Glomerular endothelial cell (primary cell): ENCODE measurements around the gene VAPA. TPM values are rescaled to one million over a fixed set of nuclear protein-coding genes. Genes with fewer than 3 reads are reported as not detected.

ENCODE experiments used
- DNase-seq: peaks from one replicate; pipeline ENCODE4 v3.0.0-alpha.2; 2011; ENCODE audit warnings: low read depth, low spot score; ENCODE audit errors: extremely low read depth
- total RNA-seq: library from RNA; depleted of rRNA; stranded (reverse); fragments of >200 nt; gene quantifications from 2 replicates; pipeline ENCODE4 v1.2.3, GENCODE V29; 2015

VAPA gene, protein sequence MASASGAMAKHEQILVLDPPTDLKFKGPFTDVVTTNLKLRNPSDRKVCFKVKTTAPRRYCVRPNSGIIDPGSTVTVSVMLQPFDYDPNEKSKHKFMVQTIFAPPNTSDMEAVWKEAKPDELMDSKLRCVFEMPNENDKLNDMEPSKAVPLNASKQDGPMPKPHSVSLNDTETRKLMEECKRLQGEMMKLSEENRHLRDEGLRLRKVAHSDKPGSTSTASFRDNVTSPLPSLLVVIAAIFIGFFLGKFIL
- total RNA-seq: 156 and 181 TPM in 2 replicates

DNA sequence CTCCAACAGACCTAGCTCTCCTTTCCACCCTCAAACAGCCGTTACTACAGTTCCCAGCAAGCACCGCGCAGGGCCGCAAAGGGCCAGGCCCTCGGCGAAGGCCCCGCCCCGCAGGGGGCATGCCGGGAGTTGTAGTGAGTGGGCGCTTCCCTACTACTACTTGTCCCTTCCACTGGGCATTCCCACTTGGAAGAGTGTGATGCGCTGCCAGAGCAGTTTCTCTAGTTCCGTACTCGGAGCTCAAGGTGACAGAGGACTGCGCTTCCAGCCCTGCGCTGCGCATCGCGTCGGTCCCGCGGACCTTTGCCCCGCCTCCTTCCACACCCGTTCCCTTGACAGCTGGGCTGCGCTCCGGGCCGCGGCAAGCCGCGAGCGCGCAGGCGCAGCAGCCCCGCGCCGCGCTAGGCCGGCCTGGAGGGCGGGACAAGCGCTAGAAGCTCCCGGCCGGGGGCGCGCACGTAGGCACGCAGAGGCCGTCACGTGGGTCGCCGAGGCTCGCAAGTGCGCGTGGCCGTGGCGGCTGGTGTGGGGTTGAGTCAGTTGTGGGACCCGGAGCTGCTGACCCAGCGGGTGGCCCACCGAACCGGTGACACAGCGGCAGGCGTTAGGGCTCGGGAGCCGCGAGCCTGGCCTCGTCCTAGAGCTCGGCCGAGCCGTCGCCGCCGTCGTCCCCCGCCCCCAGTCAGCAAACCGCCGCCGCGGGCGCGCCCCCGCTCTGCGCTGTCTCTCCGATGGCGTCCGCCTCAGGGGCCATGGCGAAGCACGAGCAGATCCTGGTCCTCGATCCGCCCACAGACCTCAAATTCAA is at the start of gene VAPA:
Gene VAPA, plus strand, starts transcription at position 491 of the 808 bp plus-strand sequence. Its CDS starts 241 bp downstream, at position 732.
- peak; percentile 73 for DNase-seq

DNA sequence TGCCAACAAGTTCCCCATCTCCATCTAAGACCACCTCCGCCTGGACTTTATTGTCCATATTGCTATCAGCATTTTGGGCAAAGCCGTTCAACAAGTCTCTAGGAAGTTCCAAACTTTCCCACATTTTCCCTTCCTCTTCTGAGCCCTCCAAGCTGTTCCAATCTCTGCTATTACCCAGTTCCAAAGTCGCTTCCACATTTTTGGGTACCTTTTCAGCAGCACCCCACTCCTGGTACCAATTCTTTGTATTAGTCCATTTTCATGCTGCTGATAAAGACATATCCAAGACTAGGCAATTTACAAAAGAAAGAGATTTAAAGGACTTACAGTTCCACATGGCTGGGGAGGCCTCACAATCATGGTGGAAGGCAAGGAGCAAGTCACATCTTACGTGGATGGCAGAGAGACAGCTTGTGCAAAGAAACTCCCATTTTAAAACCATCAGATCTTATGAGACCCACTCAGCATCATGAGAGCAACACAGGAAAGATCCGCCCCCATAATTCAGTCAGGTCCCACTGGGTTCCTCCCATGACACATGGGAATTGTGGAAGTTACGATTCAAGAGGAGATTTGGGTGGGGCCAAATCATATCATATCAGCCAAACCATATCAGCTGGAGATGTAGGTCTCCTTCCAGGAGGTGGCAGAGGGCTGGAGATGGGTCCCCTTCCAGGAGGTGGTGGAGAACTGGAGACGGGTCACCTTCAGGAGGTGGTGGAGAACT is 47.9 kb upstream of the VAPA start:
- DNase-seq: no peak

DNA sequence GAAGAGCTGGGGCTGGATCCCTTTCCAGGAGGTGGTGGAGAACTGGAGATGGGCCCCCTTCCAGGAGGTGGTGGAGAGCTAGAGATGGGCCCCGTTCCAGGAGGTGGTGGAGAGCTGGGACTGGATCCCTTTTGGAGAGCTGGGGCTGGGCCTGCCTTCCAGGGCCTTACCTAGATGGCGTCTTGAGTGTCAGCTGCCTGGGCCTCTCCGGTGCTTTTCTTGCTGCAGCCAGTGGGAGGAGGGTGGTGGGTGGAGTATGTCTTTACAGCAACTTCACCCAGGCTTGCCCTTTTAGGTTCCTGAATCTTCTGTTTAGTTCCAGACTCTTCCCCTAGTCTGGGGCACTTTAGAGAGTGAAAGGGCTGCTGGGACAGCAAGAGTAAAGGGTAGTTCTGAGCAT is 47.2 kb upstream of the VAPA start:
- no peak for DNase-seq

DNA sequence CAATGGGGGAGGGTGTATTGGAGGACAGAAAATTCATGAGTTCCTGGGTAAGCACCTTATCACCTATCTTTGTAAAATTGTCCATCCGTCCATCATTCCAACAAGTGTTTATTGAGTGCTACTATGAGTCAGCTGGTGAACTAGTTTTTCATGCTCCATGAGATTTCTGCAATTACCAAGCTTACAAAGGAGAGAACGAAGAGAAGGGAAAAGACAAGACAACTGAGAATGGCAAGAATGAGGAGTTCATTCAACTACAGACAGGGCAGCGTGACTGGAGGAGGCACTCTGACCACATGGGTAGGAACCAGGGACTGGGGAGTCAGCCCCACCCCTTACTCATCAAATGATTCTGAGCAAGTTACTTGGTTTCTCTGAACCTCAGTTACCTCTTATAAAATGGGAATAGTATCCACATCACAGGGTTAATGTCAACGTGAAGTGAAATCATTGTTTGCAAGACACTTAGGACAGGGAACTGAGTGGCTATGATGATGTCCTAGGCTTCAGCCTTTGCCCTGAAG is 46.7 kb upstream of the VAPA start:
- no peak for DNase-seq

DNA sequence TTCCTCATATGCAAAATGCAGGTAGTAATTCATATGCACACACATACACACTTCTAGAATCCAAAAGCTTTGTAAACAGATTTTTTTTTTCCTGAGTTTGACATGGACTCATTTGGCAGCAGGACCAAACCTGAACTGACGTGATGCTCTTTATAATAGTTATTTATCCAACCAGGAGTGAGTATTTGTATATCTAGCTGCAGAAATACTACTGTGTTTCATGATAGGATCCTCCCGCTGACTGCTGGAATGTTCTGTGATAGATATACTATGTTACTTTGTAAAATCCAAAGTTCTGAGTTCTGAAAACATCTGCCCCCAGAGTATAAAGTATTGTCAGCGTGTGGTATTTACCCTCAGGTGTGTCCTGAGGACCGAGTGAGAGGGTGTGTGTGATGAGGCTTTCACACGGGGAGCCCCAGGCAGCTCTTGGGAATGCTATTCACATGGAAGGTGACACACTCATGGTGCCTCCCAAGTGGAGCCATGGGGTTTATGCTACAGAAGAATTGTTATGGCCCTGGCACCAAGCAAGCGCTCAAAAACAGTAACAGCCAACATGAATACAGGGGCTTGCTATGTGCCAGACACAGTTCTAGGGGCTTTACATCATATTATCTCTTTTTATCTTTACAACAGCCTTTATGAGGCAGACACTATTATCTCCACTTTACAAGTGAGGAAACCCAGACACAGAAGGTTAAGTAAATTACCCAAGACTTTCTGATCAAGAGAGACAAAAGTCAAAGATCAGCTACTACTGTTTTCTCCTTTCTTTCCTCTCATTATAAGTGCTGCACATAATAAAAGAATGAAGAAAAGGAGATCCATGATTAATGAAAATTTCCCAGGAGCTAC is 44.7 kb upstream of the VAPA start:
- DNase-seq: no peak

DNA sequence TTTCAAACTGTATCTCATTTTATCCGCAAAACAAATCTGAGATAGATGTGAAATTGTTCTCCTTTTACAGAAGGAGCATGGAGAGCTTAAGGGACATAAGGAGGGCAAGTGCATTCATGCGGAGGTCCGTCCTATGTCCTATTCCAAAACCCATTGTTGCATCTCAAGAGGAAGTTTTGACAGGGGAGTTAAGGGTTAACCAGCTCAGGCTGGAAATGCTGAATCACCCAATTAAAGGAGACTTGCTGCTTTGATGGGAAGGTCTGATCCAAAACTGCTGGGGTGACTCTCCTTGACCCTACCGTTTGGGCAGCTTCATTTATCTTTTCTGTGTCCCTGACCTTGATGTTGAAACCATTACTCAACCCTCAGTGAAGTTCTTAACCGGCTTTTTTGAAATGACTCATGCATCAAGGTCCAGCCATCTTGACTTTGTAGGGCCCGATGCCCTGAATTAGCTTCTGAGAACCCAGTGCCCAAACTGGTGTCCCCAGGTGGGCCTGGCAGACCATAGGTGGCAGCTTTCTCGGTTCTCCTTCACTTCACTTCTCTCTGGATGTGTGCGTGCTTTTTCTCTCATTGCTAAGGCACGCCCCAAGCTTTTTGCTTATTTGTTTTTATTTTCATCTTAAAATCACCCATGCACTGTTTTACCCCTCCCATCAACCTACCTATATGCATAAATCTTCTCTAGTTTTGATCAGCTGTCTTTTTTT is 43.9 kb upstream of the VAPA start:
- no peak for DNase-seq

DNA sequence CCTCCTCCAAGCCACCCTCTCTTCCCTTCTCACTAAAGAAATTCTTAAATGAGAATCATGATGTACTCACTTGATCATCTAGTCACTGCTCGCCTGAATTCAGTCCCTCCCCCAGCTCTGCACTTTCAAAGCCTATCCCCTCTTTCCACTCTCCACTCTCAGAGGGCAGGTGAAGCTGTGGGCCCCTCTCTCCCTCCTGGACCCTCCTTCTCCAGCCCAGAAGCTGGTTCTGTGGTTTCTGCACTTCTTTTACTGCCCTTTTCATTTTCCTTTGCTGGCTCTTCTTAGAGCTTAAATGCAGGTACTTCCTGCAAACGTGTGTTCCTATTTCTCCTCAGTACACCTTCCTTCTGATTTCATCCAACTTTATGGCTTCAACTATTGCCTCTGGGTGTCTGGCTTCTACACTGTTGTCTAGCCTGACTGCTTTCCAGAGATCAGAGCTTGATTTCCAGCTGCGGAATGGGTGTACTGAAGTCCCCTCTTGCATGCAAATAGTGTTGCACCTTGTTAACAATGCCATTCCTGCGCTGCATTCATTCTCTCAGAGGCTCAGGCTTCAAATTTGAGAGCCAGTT is 43.3 kb upstream of the VAPA start:
- no peak for DNase-seq

DNA sequence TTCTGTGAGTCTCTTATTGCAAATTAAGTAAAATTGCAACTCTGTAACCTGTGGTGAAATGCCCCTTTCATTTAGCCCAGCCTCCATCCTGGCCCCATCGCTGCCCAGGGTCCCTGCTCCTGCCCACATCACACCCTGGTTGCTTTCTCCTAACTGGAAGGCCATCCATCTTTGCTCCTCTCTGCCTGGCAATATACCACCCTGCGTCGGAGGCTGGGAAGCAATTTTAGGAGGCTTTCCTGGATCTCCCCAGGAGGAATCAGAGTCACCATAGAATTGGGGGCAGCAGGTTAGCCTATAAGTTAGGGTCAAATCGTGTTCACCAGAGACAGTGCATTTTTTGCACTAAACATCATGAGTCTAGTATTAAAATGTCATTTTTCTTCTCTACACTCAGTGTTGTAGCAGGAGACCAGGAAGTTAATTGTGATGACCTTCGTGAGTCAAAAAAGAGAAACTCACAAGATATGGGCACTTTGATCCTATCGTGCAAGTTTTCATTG is 42.5 kb upstream of the VAPA start:
- DNase-seq: no peak

DNA sequence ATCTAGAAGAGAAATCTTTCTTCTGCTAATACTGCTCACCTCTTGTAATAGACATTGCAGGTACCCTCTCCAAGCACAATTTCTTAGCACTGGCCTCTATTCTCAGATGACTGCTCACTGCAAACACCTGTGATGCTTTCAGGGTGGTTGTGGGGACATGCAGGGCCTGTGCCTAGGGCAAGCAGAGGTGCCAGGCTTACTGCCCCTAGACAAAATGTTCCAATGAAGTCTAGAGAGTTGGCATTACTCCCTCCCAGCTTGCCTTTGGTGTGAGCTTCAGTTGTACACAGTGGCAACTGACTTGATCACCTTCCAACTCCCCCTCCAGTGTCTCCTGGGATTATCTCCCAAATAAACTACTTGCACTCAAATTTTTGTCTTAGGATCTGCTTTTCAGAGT is 41.0 kb upstream of the VAPA start:
- DNase-seq: no peak

DNA sequence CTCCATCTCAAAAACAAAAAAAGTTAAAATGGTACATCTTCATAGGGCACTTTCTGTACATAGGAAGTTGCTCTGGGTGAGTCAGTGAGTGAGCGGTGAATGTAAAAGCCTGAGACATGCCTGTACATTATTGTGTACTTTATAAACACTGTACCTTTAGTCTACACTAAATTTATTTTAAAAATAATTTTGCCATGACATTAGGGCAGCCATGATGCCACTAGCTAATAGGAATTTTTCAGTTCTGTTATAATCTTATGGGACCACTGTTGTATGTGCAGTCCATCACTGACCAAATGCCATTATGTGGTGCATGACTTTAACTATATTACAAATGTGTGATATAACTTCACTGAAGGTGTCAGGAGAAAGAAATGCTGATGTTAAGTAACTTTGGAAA is 39.1 kb upstream of the VAPA start:
- DNase-seq: no peak

DNA sequence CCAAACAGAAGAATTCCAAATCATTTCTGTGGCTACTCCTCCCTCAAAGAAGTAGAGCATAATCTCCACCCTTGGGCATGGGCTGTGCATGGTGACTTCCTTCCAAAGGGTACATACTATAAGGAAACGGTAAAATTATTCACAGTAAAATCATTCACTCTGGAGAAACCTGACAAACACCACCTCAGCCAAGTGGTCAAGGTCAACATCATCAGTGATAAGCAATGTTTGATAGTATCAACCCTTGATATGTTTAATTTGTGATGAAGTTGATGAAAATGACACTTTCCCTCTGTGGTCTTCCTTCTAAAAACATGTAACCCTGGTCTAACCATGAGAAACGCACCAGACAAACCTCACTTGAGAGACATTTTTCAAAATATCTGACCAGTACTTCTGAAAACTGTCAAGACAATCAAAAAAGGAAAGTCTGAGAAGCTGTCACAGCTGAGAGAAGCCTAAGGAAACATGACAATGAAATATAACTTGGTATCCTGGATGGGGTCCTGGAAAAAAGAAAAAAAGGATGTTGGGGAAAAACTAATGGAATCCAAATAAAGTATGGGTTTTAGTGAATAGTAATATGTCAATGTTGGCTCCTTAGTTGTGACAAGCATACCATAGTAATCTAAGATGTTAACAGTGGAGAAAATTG is 37.5 kb upstream of the VAPA start:
- no peak for DNase-seq

DNA sequence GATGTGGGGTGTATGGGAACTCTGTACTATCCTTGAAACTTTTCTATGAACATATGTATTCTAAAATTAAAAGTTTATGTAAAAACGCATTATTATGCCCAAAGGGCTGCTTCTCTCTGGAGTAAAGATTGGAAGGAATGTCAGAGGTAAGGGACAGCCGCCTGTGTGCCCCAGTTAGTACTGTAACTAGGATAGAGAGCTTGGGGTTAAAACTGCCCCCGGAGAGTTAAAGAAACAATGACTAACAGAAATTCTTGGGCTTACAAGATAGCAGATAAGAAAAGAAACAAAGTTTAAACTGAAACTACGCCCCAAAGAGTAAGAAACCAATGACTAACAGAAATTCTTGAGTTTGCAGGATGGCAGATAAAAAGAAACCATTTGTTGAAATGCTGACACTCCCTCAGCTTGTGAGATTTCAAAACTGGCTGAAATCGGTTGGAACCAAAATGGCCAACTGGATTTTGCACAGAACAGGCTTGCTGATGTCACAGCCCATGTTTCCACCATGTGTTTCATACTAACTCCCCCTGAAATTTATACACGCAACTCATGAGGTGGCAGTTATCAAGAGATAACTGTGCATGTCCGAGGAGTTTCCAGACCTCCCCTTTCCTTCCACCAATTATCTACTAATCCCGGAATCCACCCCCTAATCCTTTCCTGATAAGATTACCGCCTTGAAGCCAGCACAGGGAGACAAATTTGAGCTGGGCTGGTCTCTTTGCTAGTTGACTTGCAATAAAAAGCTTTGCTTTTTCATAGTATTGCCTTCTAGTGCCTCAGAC is 36.8 kb upstream of the VAPA start:
- peak; percentile 65 for DNase-seq

DNA sequence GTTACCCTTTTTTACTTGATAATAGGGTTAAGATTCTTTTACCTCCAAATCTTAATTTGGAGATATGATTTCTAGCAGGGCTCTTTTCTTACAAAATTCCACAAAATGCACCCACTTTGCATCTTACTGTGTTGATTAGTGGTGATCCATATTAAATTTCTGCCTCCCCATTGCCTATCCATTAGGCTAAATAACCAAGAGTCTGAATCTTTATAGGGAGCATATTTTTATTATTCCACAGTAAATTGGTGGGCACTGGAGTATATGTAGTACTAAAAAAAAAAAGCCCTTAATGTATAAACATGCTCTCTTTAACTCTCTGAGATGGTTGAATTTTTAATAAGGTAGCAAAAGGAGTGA is 36.2 kb upstream of the VAPA start:
- no peak for DNase-seq

DNA sequence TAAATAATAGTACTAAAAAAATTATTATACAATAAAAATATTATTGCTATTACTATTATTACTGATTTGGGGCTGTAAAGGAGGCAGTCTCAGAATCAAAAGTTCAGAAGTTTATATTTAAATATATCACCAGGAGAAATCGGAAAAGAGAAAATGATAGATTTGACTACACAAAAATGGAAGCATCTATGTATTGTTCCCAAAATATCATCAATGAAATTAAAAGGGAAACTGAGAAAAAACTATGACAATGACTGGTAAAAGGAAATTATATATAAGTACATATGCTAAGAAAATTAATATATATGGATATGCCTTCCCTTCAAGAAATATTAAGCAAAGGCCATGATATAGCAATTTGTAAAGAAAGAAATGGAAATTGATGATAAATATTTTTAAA is 35.7 kb upstream of the VAPA start:
- DNase-seq: no peak

DNA sequence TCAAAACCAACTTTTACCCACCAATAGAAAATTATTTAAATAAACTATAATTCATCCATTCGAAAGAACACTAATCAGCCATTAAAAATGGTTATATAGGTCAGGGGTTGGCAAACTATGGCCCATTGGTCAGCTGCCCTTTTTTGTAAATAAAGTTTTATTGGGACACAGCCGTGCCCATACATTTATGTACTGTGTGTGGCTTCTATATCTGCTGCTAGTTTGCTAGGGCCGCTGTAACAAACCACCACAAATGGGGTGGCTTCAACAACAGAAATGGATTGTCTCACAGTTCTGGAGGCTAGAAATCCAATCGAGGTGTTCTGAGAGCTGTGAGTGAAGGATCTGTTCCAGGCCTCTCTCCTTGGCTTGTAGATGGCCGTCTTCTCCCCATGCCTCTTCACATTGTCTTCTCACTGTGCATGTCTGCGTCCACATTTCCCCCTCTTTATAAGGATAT is 35.0 kb upstream of the VAPA start:
- no peak for DNase-seq

DNA sequence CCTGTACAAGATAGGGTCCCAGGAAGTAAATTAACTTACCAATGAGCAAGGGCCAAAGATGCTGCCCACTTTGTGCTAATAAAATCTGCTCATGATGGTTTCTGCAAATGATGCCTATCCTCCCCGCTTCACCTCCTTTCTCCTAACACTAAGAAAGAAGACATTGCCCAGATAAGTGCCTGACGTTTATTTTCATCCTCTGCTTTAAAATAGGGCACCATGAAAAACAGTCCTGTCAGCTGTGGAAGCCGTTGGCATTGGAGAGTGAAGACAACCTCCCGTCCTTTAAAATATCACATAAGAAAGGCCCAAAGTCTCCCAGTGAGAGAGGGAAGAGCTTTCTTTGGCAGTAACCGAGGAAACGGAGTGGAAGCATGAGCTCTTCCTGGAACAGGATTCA is 29.7 kb upstream of the VAPA start:
- DNase-seq: no peak

DNA sequence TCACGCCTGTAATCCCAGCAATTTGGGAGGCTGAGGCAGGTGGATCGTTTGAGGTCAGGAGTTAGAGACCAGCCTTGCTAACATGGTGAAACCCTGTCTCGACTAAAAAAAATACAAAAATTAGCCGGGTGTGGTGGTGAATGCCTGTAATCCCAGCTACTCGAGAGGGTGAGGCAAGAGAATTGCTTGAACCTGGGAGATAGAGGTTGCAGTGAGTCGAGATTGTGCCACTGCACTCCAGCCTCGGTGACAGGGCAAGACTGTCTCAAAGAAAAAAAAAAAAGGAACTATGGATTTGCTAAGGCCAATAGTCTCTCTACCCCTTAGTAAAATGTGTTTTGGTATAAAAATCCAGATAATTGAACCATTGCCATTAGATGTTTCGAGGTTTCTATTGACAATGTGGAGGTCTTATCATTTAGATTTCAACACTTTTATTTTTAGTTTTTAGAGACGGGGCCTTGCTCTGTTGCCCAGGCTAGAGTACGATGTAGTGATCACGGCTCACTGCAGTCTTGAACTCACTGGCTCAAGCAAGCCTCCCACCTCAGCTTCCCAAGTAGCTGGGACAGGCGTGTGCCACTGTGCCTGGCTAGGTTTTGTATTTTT is 29.2 kb upstream of the VAPA start:
- no peak for DNase-seq
